WERI-Rb-1 (cell line): ENCODE results near the gene PPP2R3A.
"Not testable (repeated sequence)": the region's sequence is repeated elsewhere in the genome, so short reads cannot be mapped to it uniquely, and the experiment has no call there.

Experiments
- DNase-seq: peaks from one replicate; pipeline ENCODE4 v3.0.0-alpha.2; 2020
- H3K27ac ChIP-seq: fragments of 250-450 bp; sonication (Bioruptor Pico); 2 replicates; pipeline ENCODE4 v1.5.1; 2020; ENCODE audit warnings: mild to moderate bottlenecking, moderate library complexity
- H3K27me3 ChIP-seq: fragments of 250-450 bp; sonication (Bioruptor Pico); 2 replicates; pipeline ENCODE4 v1.5.1; 2021; ENCODE audit warnings: mild to moderate bottlenecking, low read depth, moderate library complexity; ENCODE audit not compliant: insufficient read depth, severe bottlenecking
- H3K36me3 ChIP-seq: fragments of 250-450 bp; sonication (Bioruptor Pico); 2 replicates; pipeline ENCODE4 v1.5.1; 2020; ENCODE audit warnings: mild to moderate bottlenecking, moderate library complexity
- H3K4me3 ChIP-seq: 2 replicates; pipeline ENCODE4 v1.5.1; 2011; ENCODE audit warnings: low read depth, mild to moderate bottlenecking, control low read depth, low read length
- H3K9me3 ChIP-seq: fragments of 250-450 bp; sonication (Bioruptor Pico); 2 replicates; pipeline ENCODE4 v1.5.1; 2021; ENCODE audit warnings: mild to moderate bottlenecking, moderate library complexity; ENCODE audit not compliant: severe bottlenecking
- TF ChIP-seq, protein P1 (sequence below): IDR thresholded peaks from 2 replicates; pipeline ENCODE4 v1.5.1; 2011; ENCODE audit warnings: low read depth, mild to moderate bottlenecking, control low read depth, inconsistent platforms, low read length

PPP2R3A gene

GRCh38 chr3:136136454-136136853 lies 170.9 kb downstream of the PPP2R3A start:
- DNase-seq = no peak
- Histone ChIP-seq H3K36me3 (no peaks in the 10 kb centered on the region), H3K4me3 (no peak overlapping the region), H3K9me3 (peaks cover 4% of the 10 kb centered on the region), H3K27me3 (no peaks in the 10 kb centered on the region), H3K27ac (no peak overlapping the region)
- TF ChIP-seq, protein P1, sequence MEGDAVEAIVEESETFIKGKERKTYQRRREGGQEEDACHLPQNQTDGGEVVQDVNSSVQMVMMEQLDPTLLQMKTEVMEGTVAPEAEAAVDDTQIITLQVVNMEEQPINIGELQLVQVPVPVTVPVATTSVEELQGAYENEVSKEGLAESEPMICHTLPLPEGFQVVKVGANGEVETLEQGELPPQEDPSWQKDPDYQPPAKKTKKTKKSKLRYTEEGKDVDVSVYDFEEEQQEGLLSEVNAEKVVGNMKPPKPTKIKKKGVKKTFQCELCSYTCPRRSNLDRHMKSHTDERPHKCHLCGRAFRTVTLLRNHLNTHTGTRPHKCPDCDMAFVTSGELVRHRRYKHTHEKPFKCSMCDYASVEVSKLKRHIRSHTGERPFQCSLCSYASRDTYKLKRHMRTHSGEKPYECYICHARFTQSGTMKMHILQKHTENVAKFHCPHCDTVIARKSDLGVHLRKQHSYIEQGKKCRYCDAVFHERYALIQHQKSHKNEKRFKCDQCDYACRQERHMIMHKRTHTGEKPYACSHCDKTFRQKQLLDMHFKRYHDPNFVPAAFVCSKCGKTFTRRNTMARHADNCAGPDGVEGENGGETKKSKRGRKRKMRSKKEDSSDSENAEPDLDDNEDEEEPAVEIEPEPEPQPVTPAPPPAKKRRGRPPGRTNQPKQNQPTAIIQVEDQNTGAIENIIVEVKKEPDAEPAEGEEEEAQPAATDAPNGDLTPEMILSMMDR = no peak

DNA sequence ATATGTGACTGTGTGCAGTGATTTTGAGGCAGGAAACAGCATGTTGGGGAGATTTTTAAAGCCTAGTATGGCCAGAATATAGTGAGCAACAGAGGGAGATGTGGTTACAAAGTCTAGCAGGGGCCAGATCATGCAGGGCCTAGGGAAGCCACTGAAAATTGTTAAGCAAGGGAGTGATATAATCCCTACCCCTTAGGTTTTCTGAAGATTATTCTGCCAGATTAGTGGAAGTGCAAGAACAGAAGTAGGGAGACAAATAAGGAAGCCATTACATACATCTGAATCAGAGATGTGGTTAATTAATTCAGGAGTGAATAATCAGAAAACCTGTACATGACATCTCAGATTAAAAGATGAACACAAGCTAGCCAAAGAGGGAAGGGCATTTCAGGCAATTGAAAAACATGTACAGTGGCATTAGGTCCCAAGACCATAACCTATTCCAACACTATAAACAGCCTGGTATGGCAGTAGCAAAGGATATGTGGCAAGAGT lies 175.8 kb downstream of the PPP2R3A start:
- Histone ChIP-seq H3K4me3 (no peak overlapping the region), H3K27ac (no peak overlapping the region), H3K9me3 (peaks cover 2% of the 10 kb centered on the region), H3K27me3 (no peaks in the 10 kb centered on the region), H3K36me3 (peaks cover 6% of the 10 kb centered on the region; the same call in 1 of the 2 replicates)
- TF ChIP-seq, protein P1 = no peak
- no peak for DNase-seq

DNA sequence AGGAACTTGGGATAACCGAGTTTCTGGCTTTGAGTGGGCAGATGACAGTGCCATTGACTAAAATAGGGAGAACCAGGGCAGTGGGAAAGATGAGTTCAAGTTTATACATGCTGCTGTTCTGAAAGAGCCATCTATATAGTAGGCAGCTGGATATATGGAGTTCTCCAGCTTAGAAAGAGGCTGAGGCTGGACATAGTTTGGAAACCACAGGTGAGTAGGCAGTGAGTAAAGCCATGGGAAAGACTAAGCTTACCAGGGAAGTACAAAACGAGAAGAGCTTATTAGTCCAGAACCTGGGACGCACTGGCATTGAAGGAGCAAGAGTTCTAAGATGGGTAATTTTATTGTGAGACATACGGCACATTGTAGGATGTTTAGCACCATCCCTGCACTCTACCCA lies 176.4 kb downstream of the PPP2R3A start:
- Histone ChIP-seq H3K27me3 (no peaks in the 10 kb centered on the region), H3K27ac (no peak overlapping the region), H3K36me3 (peaks cover 6% of the 10 kb centered on the region), H3K4me3 (no peak overlapping the region), H3K9me3 (peaks cover 2% of the 10 kb centered on the region)
- no peak for DNase-seq
- TF ChIP-seq, protein P1 = no peak

DNA sequence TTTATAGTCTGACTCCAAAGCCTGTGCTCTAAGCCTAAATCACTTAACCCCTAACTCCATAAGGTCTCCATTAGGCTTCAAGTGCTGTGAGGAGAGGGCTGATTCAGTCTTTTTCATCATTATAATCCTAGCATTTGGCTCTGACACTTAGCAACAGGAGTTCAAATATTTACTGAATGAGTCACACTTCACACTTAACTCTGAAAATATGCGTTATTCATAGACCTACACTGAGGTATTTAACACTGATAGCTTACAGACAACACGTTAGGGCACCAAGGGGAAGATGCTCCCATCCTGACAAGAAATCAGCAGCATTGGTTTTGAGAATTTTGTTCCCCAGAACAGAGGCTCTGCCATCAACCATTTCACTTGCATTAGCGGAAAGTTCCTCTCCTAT lies 177.1 kb downstream of the PPP2R3A start:
- peaks cover 12% of the 10 kb centered on the region for H3K36me3 ChIP-seq
- peaks cover 2% of the 10 kb centered on the region for H3K9me3 ChIP-seq
- no peak overlapping the region for H3K27ac ChIP-seq
- no peak for DNase-seq
- no peak overlapping the region for H3K4me3 ChIP-seq
- no peaks in the 10 kb centered on the region for H3K27me3 ChIP-seq
- TF ChIP-seq, protein P1 = no peak

GRCh38 chr3:136144397-136144796 lies 178.9 kb downstream of the PPP2R3A start:
- H3K27ac ChIP-seq, DNase-seq, H3K4me3 ChIP-seq, H3K9me3 ChIP-seq, H3K27me3 ChIP-seq: not testable (repeated sequence)
- H3K36me3 ChIP-seq = peaks cover 16% of the 10 kb centered on the region

DNA sequence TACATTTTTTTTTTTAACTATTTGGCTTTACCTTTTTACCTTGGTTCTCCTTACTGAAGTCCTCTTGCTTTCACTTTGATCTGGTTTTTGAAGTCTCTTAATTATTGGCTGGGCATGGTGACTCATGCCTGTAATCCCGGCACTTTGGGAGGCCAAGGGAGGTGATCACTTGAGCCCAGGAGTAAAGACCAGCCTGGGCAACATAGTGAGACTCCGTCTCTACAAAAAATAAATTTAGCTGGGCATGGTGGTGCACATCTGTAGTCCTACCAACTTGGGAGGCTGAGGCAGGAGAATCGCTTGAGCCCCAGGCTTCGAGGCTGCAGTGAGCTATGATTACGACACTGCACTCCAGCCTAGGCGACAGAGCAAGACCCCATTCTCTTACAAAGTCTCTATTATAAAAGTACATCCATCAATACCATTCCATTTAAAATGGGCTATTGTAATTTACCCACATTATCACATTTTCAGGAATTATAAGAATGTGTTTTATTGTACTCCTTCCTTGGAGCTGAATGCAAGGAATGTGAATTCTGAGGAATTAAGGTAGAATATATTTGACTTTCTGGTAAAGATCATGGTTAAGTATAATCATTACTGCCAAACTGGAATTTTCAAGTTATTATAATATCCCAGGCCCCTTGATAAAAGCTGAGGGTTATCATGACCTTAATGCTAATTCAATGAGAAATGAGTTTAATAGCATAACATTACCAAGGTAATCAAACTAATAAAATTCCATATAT lies 181.6 kb downstream of the PPP2R3A start:
- H3K4me3 ChIP-seq = no peak overlapping the region
- no peaks in the 10 kb centered on the region for H3K27me3 ChIP-seq
- H3K9me3 ChIP-seq = no peaks in the 10 kb centered on the region
- DNase-seq = no peak
- TF ChIP-seq, protein P1 = no peak
- H3K27ac ChIP-seq = no peak overlapping the region
- H3K36me3 ChIP-seq = peaks cover 40% of the 10 kb centered on the region
